Stimulated activated CD8-positive, alpha-beta memory T cell treated with anti-CD3 and anti-CD28 coated beads, Interleukin-4, amount 100 ng/mL, for 1 hour (primary cell): ENCODE data around the gene CDKN1C.
A peak's percentile ranks its signal among the peaks of the same experiment; 100 is the strongest.
"Not testable (repeated sequence)": the region's sequence is repeated elsewhere in the genome, so short reads cannot be mapped to it uniquely, and the experiment has no call there.

Experiments
- DNase-seq, 2 donors: peaks; one replicate each; pipeline ENCODE4 v3.0.0-alpha.2; 2020; ENCODE audit warnings: low read depth in 2 of 2, low spot score in 1 of 2

The CDKN1C gene

DNA sequence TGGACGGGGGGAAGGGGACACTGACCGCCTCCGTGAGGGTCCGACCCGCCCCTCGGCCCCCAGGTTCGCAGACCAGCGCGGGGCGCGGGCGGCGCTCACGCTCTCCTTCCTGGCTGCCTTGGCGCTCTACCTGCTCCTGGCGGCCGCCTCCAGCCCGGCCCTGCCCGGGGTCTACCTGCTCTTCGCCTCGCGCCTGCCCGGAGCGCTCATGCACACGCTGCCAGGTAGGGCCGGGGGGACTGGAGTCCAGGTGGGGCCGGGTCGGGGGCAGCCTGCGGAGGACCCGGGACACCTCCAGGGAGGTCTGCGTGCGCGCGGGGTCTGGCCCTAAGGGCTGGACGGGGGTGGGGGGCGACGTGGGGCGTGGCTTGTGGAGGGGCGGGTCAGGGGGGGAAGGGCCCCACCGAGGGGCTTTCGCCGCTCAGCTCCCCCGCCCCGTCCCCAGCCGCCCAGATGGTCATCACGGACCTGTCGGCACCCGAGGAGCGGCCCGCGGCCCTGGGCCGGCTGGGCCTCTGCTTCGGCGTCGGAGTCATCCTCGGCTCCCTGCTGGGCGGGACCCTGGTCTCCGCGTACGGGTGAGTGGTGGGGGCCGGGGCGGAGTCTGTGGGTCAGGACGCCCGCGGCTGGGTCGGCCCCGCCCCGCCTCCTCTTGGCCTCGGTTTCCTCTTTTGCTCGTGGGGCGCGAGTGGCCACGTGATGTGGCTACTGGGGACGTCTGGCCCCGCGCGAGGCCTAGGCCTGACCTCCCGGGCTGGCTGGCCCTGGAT, 23.7 kb upstream of the CDKN1C start:
- no peak for DNase-seq

- no peak for DNase-seq
Measured at GRCh38 chr11:2908130-2908529, 22.6 kb upstream of the CDKN1C start.

DNA sequence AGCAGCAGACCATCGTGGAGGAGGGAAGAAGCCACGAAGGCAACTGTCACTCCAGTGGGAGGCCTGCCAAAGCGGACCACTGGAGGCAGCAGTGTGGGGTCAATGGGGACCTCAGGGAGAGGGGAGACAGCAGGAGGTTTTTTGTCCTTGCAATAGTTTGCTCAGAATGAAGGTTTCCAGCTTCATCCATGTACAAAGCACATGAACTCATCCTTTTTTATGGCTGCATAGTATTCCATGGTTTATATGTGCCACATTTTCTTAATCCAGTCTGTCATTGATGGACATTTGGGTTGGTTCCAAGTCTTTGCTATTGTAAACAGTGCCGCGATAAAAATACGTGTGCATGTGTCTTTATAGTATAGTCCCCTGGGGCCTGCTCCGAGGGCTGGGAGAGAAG, 19.7 kb upstream of the CDKN1C start:
- not testable (repeated sequence) for DNase-seq

DNA sequence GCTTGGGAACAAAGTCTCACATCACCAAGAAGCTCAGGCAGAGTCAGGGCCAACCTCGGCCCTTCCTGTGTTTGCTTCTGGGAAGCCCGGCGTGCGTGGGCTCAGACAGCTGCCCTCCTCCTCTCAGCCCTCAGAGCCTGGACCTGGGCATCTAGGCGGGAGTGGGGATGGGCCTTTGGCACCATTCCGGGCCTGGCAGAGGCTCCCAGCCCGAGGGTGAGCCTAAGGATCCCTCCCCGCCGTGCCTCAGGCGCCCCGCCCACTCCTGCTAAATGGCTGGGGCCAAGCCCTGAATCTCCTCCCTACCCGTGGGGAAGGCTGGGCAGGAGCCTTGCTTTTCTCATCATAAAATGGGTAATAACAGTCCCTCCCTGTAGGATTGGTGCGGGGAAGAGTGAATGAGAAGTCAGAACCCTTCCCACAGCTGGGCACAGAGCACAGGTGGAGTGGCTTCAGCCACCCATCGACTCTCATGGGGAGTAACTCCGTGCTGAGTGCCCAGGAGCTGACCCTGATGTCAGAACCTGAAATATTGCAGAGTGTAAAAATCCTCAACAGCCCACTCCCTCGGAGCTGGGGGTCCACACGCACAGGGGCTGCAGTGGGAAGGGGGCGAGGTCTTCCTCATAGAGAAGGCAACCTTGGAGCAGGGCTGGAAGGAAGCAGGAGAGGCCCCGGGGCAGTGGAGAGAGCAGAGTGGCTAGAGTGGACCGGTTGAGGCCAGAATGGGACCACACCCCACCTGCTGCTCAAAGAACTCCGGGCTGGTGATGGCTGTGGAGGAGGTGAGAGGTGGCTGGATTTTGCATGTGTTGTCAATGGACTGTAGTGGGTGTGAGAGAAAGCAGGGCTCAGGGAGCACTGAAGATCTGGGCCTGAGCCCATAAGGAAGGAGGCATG, 18.8 kb upstream of the CDKN1C start:
- DNase-seq = no peak

DNA sequence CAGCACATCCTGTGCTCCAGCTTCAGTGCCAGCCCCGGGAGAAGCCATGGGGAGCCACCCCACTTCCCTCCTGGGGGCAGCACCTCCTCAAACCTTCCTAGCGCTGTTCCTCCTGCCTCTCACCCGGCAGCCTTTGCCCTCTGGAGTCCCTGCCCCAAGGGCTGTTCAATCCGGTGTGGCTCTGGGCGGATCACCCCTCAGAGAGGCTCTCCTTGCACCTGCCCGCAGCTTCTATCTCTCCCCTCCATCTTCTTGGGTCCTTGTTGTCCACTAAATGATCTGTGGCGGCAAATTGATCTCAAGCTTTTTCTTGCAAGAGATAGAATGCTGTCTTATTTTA, 18.1 kb upstream of the CDKN1C start:
- DNase-seq = no peak

DNA sequence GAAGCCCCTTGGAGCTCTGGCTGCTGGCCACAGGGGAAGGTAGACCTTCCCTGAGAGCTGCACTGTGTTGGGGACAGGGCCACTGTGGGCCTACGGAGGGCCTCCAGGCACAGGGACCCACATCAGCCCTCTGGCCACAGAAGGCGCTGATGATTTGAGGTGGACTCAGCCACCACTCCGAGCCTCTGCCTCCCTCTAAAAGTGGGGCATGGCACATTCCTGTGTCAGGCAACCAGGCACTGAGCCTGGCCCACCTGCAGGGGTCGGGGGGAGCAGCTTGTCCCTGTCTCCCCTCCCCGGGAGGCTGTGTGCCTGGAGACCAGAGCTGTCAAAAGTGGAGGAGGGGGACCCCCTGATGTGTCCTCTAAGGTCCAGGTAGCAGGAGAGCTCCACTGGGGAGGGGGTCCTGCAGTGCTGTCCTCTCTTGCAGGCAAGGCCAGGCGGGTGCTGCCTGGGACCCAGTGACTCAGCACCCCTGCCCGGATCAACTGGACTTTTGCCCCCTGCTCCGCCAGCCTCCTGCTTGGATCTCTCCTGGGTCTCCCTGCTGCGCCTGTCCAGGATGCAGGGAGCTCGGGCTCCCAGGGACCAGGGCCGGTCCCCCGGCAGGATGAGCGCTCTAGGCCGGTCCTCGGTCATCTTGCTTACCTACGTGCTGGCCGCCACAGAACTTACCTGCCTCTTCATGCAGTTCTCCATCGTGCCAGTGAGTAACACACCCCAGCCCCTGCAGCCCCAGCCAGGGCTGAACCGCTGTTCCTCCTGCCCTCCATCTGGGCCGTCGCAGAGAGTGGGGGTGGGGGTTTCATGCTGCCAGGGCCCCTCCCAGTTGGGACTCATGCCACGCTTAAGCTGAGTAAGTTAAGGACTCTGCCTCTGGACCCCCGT, 17.5 kb upstream of the CDKN1C start:
- DNase-seq = no peak

DNA sequence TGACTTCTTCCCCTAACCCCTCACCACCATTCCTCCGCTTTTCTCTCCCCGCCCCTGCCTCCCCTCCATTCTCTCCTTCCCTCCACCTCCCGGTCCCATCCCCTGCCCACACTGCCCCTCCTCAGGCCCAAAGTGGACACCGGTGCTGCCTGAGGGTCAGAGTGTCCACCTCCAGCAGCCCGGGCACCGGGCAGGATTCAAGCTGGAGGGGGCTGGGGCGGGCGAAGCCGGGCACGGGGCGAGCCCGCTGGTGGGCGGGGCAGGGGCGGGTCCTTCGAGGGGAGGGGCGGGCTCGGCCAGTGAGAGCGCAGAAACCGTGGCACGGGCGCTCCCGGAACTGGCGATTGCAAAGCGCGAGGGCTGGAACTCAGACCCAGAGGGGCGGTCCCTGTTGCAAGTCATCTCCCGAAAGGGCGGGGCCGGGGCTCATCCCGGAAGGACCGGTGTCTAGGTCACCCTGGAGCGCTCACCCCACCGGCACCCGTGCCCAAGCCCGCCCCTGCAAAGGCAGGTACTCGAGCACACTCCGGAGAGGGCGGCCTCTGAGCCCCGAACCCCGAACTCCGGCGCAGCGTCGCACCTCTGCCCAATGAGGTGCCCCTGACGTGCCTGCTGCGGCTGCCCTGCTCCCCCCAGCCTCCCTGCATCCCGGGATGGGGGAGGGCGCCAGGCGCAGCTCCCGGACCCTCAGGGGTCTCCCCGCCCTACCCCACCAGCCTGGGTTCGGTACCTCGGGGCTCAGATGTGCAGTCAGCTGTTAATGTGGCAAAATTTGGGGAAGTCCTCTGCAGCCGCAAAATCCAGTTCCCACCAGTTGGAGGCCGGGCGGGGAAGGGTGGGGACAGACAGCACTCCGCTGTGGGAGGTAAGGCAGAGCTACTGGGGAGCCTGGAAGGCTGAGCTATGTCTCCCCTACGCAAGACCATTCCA, 16.5 kb upstream of the CDKN1C start:
- peak; percentile 67 to 80 for DNase-seq

GRCh38 chr11:2901196-2901796, 15.7 kb upstream of the CDKN1C start:
- DNase-seq = no peak

- no peak for DNase-seq
Measured at GRCh38 chr11:2899080-2899783, 13.7 kb upstream of the CDKN1C start.

DNA sequence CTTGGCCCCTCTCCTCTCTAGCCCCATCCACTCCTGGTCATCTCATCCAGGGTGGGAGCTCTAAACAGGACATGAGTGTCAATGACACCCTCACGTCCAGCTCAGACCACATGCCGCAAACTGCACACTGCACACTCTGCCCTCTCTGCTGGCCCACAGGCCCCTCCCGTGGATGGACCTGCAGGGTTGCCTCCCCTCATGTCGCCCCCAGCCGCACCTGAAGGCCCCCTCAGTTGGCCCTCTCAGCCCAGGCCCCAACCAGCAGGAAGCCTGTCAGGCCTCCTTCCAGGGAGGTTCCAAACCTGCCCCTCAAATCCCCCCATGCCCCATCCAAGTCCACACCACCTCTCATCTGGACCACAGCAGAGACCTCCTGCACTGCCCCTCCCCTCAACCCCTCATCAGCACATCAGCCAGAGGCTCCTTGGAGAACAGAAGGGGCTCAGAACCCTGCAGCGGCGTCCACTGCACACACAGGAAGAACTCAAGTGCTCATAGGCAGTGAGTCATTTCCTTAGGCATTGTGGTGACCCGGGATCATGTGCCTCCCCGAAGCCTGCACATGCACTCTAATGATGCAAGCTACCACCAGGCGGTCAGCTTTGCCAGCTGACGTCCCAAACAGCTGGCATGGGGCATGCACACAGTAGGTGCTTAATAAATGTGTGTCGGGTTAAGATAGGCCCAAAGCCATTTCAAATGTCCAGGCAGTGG, 12.9 kb upstream of the CDKN1C start:
- peak; percentile 38 to 43 for DNase-seq

DNA sequence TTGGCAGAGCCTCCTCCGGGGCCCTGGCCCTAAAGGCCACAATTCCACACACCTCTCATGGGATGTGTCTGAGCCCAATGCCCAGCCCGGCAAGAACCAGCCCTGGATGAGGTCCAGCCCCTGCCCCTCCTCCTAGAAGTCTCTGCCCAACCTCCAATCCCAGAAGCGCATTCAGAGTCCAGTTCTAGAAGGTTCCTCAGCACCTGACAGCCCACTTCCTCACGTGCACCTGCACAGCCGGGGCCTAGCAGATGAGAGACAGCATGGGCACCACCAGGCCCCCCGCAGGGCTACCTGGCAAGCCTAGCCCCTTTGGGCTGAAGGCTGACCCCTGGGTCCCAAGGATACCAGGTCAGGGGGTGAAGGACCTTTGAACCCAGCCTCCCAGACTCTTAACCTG, 11.5 kb upstream of the CDKN1C start:
- no peak for DNase-seq

- no peak for DNase-seq
Measured at GRCh38 chr11:2896047-2896446, 10.5 kb upstream of the CDKN1C start.

- no peak for DNase-seq
Measured at GRCh38 chr11:2893935-2894334, 8.4 kb upstream of the CDKN1C start.

- no peak for DNase-seq
Measured at GRCh38 chr11:2892967-2893528, 7.5 kb upstream of the CDKN1C start.

- DNase-seq = peak in 1 of 2 donors; percentile 34
Measured at GRCh38 chr11:2892215-2892966, 6.8 kb upstream of the CDKN1C start.

- DNase-seq = no peak
Measured at GRCh38 chr11:2891326-2892214, 6.0 kb upstream of the CDKN1C start.
